Esophagus (tissue), 2 donors: Measurements from ENCODE around the gene NARF. TPM values are rescaled to one million over a fixed set of nuclear protein-coding genes. Genes with fewer than 3 reads are reported as not detected.
"Not testable (repeated sequence)": the region's sequence is repeated elsewhere in the genome, so short reads cannot be mapped to it uniquely, and the experiment has no call there.

Experiments used
- H3K27ac ChIP-seq, 2 donors: one replicate each; pipeline ENCODE4 v1.5.1; 2013; ENCODE audit warnings: low read depth in 2 of 2, mild to moderate bottlenecking in 2 of 2, inconsistent platforms in 1 of 2, low read length in 1 of 2, moderate library complexity in 1 of 2
- H3K27me3 ChIP-seq, 2 donors: one replicate each; pipeline ENCODE4 v1.6.1; 2013; ENCODE audit warnings: low read length in 2 of 2, control low read depth in 1 of 2, mild to moderate bottlenecking in 1 of 2; ENCODE audit not compliant: insufficient read depth in 2 of 2, control insufficient read depth in 1 of 2
- H3K36me3 ChIP-seq, 2 donors: one replicate each; pipeline ENCODE4 v1.6.1; 2013; ENCODE audit warnings: low read length in 1 of 2; ENCODE audit not compliant: control insufficient read depth in 2 of 2, insufficient read depth in 2 of 2
- H3K4me1 ChIP-seq, 2 donors: one replicate each; pipeline ENCODE4 v1.6.1; 2013; ENCODE audit warnings: low read length in 1 of 2; ENCODE audit not compliant: control insufficient read depth in 2 of 2, insufficient read depth in 2 of 2
- H3K4me3 ChIP-seq, 2 donors: one replicate each; pipeline ENCODE4 v1.5.1; 2013; ENCODE audit warnings: low read length in 2 of 2, mild to moderate bottlenecking in 2 of 2, low read depth in 1 of 2, moderate library complexity in 1 of 2
- H3K9me3 ChIP-seq, 2 donors: one replicate each; pipeline ENCODE4 v1.6.1; 2013; ENCODE audit warnings: mild to moderate bottlenecking in 2 of 2, low read depth in 1 of 2, low read length in 1 of 2, moderate library complexity in 1 of 2; ENCODE audit not compliant: control insufficient read depth in 2 of 2, insufficient read depth in 1 of 2
- WGBS, 2 donors: extraction: QIAGEN DNeasy Blood & Tissue Kit; methylation state at CpG; one replicate each; pipeline ENCODE4 v1.1.7; 2013; 5-methylcytosine and 5-hydroxymethylcytosine counted together
- polyA plus RNA-seq, 2 donors: library from polyadenylated mRNA; stranded (reverse); fragments of 200-250 nt; gene quantifications; one replicate each; pipeline ENCODE4 v1.2.3, GENCODE V29; 2013
- donor health status: healthy with polysubstance abuse.
- donor health status: Bipolar disorder and iron deficiency.

The NARF gene
- polyA plus RNA-seq, 2 donors = 31.1 to 53.3 TPM

GRCh38 chr17:82524540-82524939, 66.0 kb downstream of the NARF start:
- WGBS, 2 donors = 23 to 29% methylated on average over 4 of the region's 4 CpGs
- Histone ChIP-seq H3K27ac (peak overlapping the region in 1 of 2 donors; percentile 24), H3K4me3 (no peak overlapping the region), H3K36me3 (no peaks in the 10 kb centered on the region), H3K9me3 (no peaks in the 10 kb centered on the region), H3K4me1 (peaks cover 3 to 12% of the 10 kb centered on the region in 2 donors), H3K27me3 (no peaks in the 10 kb centered on the region)

- Histone ChIP-seq H3K9me3 (no peaks in the 10 kb centered on the region), H3K27me3 (no peaks in the 10 kb centered on the region), H3K4me3 (no peak overlapping the region), H3K27ac (no peak overlapping the region), H3K4me1 (peaks cover 3 to 14% of the 10 kb centered on the region in 2 donors), H3K36me3 (no peaks in the 10 kb centered on the region)
- 51 to 61% methylated on average over 4 of the region's 4 CpGs for WGBS, 2 donors
These were observed 67.2 kb downstream of the NARF start for GRCh38 chr17:82525712-82526111.

- Histone ChIP-seq H3K4me1 (peaks cover 3 to 14% of the 10 kb centered on the region in 2 donors), H3K36me3 (no peaks in the 10 kb centered on the region), H3K27ac (peak overlapping the region in 1 of 2 donors; percentile 7), H3K4me3 (no peak overlapping the region), H3K9me3 (no peaks in the 10 kb centered on the region), H3K27me3 (no peaks in the 10 kb centered on the region)
- WGBS, 2 donors = 55 to 60% methylated on average over 8 of the region's 8 CpGs
These were observed 69.4 kb downstream of the NARF start for GRCh38 chr17:82527898-82528297.

GRCh38 chr17:82528484-82529265, 70.1 kb downstream of the NARF start:
- H3K9me3 ChIP-seq = no peaks in the 10 kb centered on the region
- H3K4me3 ChIP-seq = no peak overlapping the region
- peaks cover 3 to 13% of the 10 kb centered on the region in 2 donors for H3K4me1 ChIP-seq
- WGBS, 2 donors = 30 to 35% methylated on average over 17 of the region's 17 CpGs
- H3K27me3 ChIP-seq = no peaks in the 10 kb centered on the region
- H3K36me3 ChIP-seq = no peaks in the 10 kb centered on the region
- H3K27ac ChIP-seq = peak overlapping the region; percentile 76 to 77

GRCh38 chr17:82529914-82530300, 71.4 kb downstream of the NARF start:
- H3K4me1 ChIP-seq = peaks cover 0 to 18% of the 10 kb centered on the region in 2 donors

GRCh38 chr17:82531431-82531881, 72.9 kb downstream of the NARF start:
- no peak overlapping the region for H3K4me3 ChIP-seq
- H3K27ac ChIP-seq = peak overlapping the region; percentile 6 to 72
- H3K9me3 ChIP-seq = no peaks in the 10 kb centered on the region
- WGBS, 2 donors = 59 to 75% methylated on average over 7 of the region's 7 CpGs
- peaks cover 8 to 17% of the 10 kb centered on the region in 2 donors for H3K4me1 ChIP-seq
- H3K36me3 ChIP-seq = no peaks in the 10 kb centered on the region
- no peaks in the 10 kb centered on the region for H3K27me3 ChIP-seq

More at GRCh38 chr17:82529914-82530300, 71.4 kb downstream of the NARF start:
- Histone ChIP-seq H3K9me3 (no peaks in the 10 kb centered on the region), H3K27me3 (no peaks in the 10 kb centered on the region), H3K27ac (peak overlapping the region; percentile 70 to 88), H3K36me3 (no peaks in the 10 kb centered on the region), H3K4me3 (no peak overlapping the region)
- WGBS, 2 donors = 51 to 66% methylated on average over 9 of the region's 9 CpGs

- no peaks in the 10 kb centered on the region for H3K36me3 ChIP-seq
- peaks cover 9 to 18% of the 10 kb centered on the region in 2 donors for H3K4me1 ChIP-seq
- no peaks in the 10 kb centered on the region for H3K27me3 ChIP-seq
- H3K4me3 ChIP-seq = no peak overlapping the region
- WGBS, 2 donors = 48 to 62% methylated on average over 7 of the region's 7 CpGs
- no peaks in the 10 kb centered on the region for H3K9me3 ChIP-seq
- peak overlapping the region; percentile 78 to 95 for H3K27ac ChIP-seq
These were observed 75.9 kb downstream of the NARF start for GRCh38 chr17:82534401-82534812.

GRCh38 chr17:82536512-82537201, 78.1 kb downstream of the NARF start:
- Histone ChIP-seq H3K9me3 (no peaks in the 10 kb centered on the region), H3K27ac (peak overlapping the region; percentile 95 to 99), H3K4me3 (peak overlapping the region in 1 of 2 donors; percentile 5), H3K4me1 (peaks cover 12 to 19% of the 10 kb centered on the region in 2 donors), H3K36me3 (no peaks in the 10 kb centered on the region), H3K27me3 (no peaks in the 10 kb centered on the region)
- WGBS, 2 donors = 17 to 27% methylated on average over 6 of the region's 6 CpGs

- 65 to 83% methylated on average over 9 of the region's 9 CpGs for WGBS, 2 donors
- not testable (repeated sequence) for H3K36me3 ChIP-seq, H3K9me3 ChIP-seq, H3K27me3 ChIP-seq, H3K4me3 ChIP-seq
- H3K27ac ChIP-seq = peak overlapping the region; percentile 95 to 99
- peaks cover 12 to 19% of the 10 kb centered on the region in 2 donors for H3K4me1 ChIP-seq
These were observed 78.7 kb downstream of the NARF start for GRCh38 chr17:82537228-82537627.
